Measurements from ENCODE around the gene SRPK1.

- TF ChIP-seq TAF1 (IDR thresholded peaks at IDR 0.05; ENCODE audit: borderline replicate concordance, low read depth, low read length) (no peak), POLR2A (IDR thresholded peaks at IDR 0.05; ENCODE audit: low read depth, low read length) (no peak)
These were observed 67.9 kb downstream of the SRPK1 start for GRCh38 chr6:35852994-35853393.
